ENCODE measurements around the gene ASTE1. TPM values are rescaled to one million over a fixed set of nuclear protein-coding genes. Genes with fewer than 3 reads are reported as not detected.

The ASTE1 gene
- total RNA-seq, 1 experiment from 2014 or later = 8.1 TPM

DNA sequence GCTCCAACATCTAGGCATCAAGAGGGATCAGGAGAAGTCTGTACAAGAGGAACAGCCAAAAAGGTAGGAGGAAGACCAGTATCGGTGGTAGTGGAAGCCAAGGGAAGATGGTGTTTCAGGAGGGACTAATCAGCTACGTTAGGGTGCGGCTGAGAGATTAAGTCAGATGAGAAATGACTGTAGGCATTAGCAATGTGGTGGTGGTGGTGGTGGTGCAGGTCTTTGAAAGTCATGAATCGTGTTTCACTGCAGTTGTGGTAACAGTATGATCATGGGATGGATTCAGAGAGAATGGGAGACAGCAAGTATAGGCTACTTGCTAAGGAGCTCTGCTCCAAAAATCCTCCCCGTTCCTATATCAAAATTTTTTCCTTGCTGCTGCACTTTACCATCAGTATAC, 35.5 kb downstream of the ASTE1 start:
- Histone ChIP-seq H3K27me3 (replicated peaks; ENCODE audit: insufficient read depth, low read depth, low read length, poor library complexity) (no peaks in the 10 kb centered on the region), H3K4me1 (ENCODE audit: insufficient read depth, low read length, poor library complexity, severe bottlenecking) (no peaks in the 10 kb centered on the region), H3K27ac (ENCODE audit: low read depth, low read length, poor library complexity, severe bottlenecking) (no peak overlapping the region), H3K4me3 (ENCODE audit: low read depth, low read length, poor library complexity, severe bottlenecking) (no peak overlapping the region), H3K36me3 (ENCODE audit: insufficient read depth, low read length, poor library complexity, severe bottlenecking) (peaks cover 7% of the 10 kb centered on the region), H3K9me3 (ENCODE audit: low read depth, low read length, poor library complexity, severe bottlenecking) (no peaks in the 10 kb centered on the region)
- ChIA-PET CTCF (no interaction called here), POLR2A (ENCODE audit: low non-redundant PET) (no interaction called here)
- no TSS peak for BruUV-seq (replicated peaks)
- intact Hi-C loops (cut with micrococcal nuclease; ENCODE audit: unreplicated experiment) = no loop called here
- no peak for DNase-seq (ENCODE audit: low spot score)
- TF ChIP-seq, protein P1, sequence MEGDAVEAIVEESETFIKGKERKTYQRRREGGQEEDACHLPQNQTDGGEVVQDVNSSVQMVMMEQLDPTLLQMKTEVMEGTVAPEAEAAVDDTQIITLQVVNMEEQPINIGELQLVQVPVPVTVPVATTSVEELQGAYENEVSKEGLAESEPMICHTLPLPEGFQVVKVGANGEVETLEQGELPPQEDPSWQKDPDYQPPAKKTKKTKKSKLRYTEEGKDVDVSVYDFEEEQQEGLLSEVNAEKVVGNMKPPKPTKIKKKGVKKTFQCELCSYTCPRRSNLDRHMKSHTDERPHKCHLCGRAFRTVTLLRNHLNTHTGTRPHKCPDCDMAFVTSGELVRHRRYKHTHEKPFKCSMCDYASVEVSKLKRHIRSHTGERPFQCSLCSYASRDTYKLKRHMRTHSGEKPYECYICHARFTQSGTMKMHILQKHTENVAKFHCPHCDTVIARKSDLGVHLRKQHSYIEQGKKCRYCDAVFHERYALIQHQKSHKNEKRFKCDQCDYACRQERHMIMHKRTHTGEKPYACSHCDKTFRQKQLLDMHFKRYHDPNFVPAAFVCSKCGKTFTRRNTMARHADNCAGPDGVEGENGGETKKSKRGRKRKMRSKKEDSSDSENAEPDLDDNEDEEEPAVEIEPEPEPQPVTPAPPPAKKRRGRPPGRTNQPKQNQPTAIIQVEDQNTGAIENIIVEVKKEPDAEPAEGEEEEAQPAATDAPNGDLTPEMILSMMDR (conservative IDR thresholded peaks at IDR 0.05; ENCODE audit: low read depth, low read length) = no peak
- no peak for TF ChIP-seq EZH2 (IDR thresholded peaks at IDR 0.05; ENCODE audit: borderline replicate concordance, low read depth, low read length, poor library complexity, severe bottlenecking)

DNA sequence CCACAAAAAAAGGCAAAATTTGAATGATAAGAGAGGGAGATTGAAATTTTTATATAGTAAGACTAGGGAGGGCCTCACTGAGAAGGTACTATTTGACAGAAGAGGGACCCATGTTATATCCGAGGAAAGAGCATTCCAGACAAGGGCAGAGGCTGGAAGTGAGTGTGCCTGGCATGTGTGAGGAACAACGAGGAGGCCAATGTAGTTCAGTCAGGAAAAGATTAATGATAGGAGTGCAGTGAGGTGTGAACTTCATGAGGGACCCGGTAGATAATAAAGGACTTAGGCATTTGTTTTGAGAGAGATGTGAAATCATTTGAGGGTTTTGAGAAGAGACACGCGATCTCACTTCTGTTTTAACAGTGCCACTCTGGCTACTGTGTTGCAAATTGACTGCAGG, 36.3 kb downstream of the ASTE1 start:
- no TSS peak for BruUV-seq (replicated peaks)
- Histone ChIP-seq H3K4me1 (ENCODE audit: insufficient read depth, low read length, poor library complexity, severe bottlenecking) (no peaks in the 10 kb centered on the region), H3K36me3 (ENCODE audit: insufficient read depth, low read length, poor library complexity, severe bottlenecking) (peaks cover 7% of the 10 kb centered on the region), H3K27me3 (replicated peaks; ENCODE audit: insufficient read depth, low read depth, low read length, poor library complexity) (no peaks in the 10 kb centered on the region), H3K27ac (ENCODE audit: low read depth, low read length, poor library complexity, severe bottlenecking) (no peak overlapping the region), H3K9me3 (ENCODE audit: low read depth, low read length, poor library complexity, severe bottlenecking) (no peaks in the 10 kb centered on the region), H3K4me3 (ENCODE audit: low read depth, low read length, poor library complexity, severe bottlenecking) (no peak overlapping the region)
- ChIA-PET POLR2A (ENCODE audit: low non-redundant PET) (no interaction called here), CTCF (no interaction called here)
- intact Hi-C loops (cut with micrococcal nuclease; ENCODE audit: unreplicated experiment) = no loop called here
- DNase-seq (ENCODE audit: low spot score) = no peak
- TF ChIP-seq EZH2 (IDR thresholded peaks at IDR 0.05; ENCODE audit: borderline replicate concordance, low read depth, low read length, poor library complexity, severe bottlenecking) = no peak
- TF ChIP-seq, protein P1 (conservative IDR thresholded peaks at IDR 0.05; ENCODE audit: low read depth, low read length) = no peak

DNA sequence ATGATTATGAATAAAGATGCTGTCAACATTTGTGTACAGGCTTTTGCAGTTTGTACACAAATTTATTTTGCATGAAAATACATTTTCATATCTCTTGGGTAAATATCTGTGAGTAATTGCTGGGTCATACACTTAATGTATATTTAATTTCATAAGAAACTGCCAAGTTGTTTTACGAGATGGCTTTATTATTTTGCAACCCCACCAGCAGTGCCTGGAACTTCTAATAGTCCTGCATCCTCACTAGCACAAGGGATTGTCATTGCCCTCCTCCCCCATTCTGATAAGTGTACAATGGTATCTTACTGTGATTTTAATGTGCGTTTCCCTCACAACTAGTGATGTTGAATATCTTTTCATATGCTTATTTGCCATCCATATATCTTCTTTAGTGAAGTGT, 45.2 kb downstream of the ASTE1 start:
- no peaks in the 10 kb centered on the region for H3K27me3 ChIP-seq (replicated peaks; ENCODE audit: insufficient read depth, low read depth, low read length, poor library complexity)
- POLR2A ChIA-PET (ENCODE audit: low non-redundant PET) = no interaction called here
- no peaks in the 10 kb centered on the region for H3K4me1 ChIP-seq (ENCODE audit: insufficient read depth, low read length, poor library complexity, severe bottlenecking)
- intact Hi-C loops (cut with micrococcal nuclease; ENCODE audit: unreplicated experiment) = no loop called here
- CTCF ChIA-PET = no interaction called here
- BruUV-seq (replicated peaks) = no TSS peak
- H3K36me3 ChIP-seq (ENCODE audit: insufficient read depth, low read length, poor library complexity, severe bottlenecking) = no peaks in the 10 kb centered on the region
- no peak overlapping the region for H3K27ac ChIP-seq (ENCODE audit: low read depth, low read length, poor library complexity, severe bottlenecking)
- H3K9me3 ChIP-seq (ENCODE audit: low read depth, low read length, poor library complexity, severe bottlenecking) = no peaks in the 10 kb centered on the region
- DNase-seq (ENCODE audit: low spot score) = no peak
- H3K4me3 ChIP-seq (ENCODE audit: low read depth, low read length, poor library complexity, severe bottlenecking) = no peak overlapping the region
- no peak for TF ChIP-seq EZH2 (IDR thresholded peaks at IDR 0.05; ENCODE audit: borderline replicate concordance, low read depth, low read length, poor library complexity, severe bottlenecking)
- TF ChIP-seq, protein P1 (conservative IDR thresholded peaks at IDR 0.05; ENCODE audit: low read depth, low read length) = no peak
